IMR-90 (cell line): ENCODE data around the gene CPA5. TPM values are rescaled to one million over a fixed set of nuclear protein-coding genes. Genes with fewer than 3 reads are reported as not detected.

Experiments
- ATAC-seq: fragments of 200-7000 bp; cut with Tn5 transposase; 2 replicates; pipeline ENCODE4 v1.9.1; 2020; ENCODE audit warnings: low read depth, mild to moderate bottlenecking, moderate library complexity
- BruUV-seq: library from RNA; stranded (reverse); fragments of 400-500 nt; replicated peaks from 2 replicates; lab custom pipeline; 2021; lab: Mats Ljungman, UMichigan
- CTCF ChIA-PET: fragments of 300-600 bp; formaldehyde crosslinking; extraction: SDS; loops from one replicate; lab custom pipeline; 2021; ENCODE audit warnings: antibody characterized with exemption; lab: Yijun Ruan, JAX
- POLR2A ChIA-PET: fragments of 300-600 bp; sonication (Branson Sonifier 250); formaldehyde crosslinking; loops from one replicate; lab custom pipeline; 2022; ENCODE audit warnings: antibody characterized with exemption; ENCODE audit not compliant: unreplicated experiment; lab: Charles Lee
- DNase-seq: peaks from one replicate; pipeline ENCODE4 v3.0.0; 2013
- H2AFZ ChIP-seq: replicated peaks from 2 replicates; pipeline ENCODE3; 2013; ENCODE audit warnings: low read length, mild to moderate bottlenecking; ENCODE audit not compliant: poor library complexity
- H2AK5ac ChIP-seq: 2 replicates; pipeline ENCODE4 v1.6.1; 2013; ENCODE audit warnings: low read depth, low read length, inconsistent platforms
- H2AK9ac ChIP-seq: replicated peaks from 2 replicates; pipeline ENCODE3; 2013; ENCODE audit warnings: mild to moderate bottlenecking, low read depth, low read length, moderate library complexity; ENCODE audit not compliant: poor library complexity
- H2BK120ac ChIP-seq: 2 replicates; pipeline ENCODE4 v1.6.1; 2013; ENCODE audit warnings: low read depth, low read length, inconsistent platforms
- H2BK15ac ChIP-seq: 3 replicates; pipeline ENCODE4 v1.6.1; 2013; ENCODE audit warnings: low read depth, low read length, inconsistent platforms
- H2BK20ac ChIP-seq: 2 replicates; pipeline ENCODE4 v1.6.1; 2013; ENCODE audit warnings: low read depth, mild to moderate bottlenecking, inconsistent platforms, low read length, moderate library complexity
- H2BK5ac ChIP-seq: 2 replicates; pipeline ENCODE4 v1.6.1; 2013; ENCODE audit warnings: mild to moderate bottlenecking, low read depth, low read length, inconsistent platforms; ENCODE audit not compliant: poor library complexity, severe bottlenecking
- H3K14ac ChIP-seq: replicated peaks from 2 replicates; pipeline ENCODE4 v1.6.1; 2013; ENCODE audit warnings: low read depth, low read length, inconsistent platforms
- H3K18ac ChIP-seq: 2 replicates; pipeline ENCODE4 v1.6.1; 2013; ENCODE audit warnings: low read depth, low read length, control low read depth
- H3K23ac ChIP-seq: 2 replicates; pipeline ENCODE4 v1.6.1; 2013; ENCODE audit warnings: low read depth, low read length, inconsistent platforms
- H3K27ac ChIP-seq: 2 replicates; pipeline ENCODE4 v1.5.1; 2013; ENCODE audit warnings: mild to moderate bottlenecking, control low read depth, low read length; ENCODE audit not compliant: insufficient read depth
- H3K27me3 ChIP-seq: 2 replicates; pipeline ENCODE4 v1.6.1; 2013; ENCODE audit warnings: low read length; ENCODE audit not compliant: control insufficient read depth, insufficient read depth
- H3K36me3 ChIP-seq: 2 replicates; pipeline ENCODE4 v1.6.1; 2013; ENCODE audit warnings: low read length, mixed read lengths; ENCODE audit not compliant: control insufficient read depth, insufficient read depth
- H3K4ac ChIP-seq: 2 replicates; pipeline ENCODE4 v1.6.1; 2013; ENCODE audit warnings: low read depth, low read length, inconsistent platforms
- H3K4me1 ChIP-seq: 2 replicates; pipeline ENCODE4 v1.6.1; 2013; ENCODE audit warnings: low read length, mixed read lengths; ENCODE audit not compliant: control insufficient read depth, insufficient read depth
- H3K4me2 ChIP-seq: 2 replicates; pipeline ENCODE4 v1.6.1; 2013; ENCODE audit warnings: low read depth, mild to moderate bottlenecking, control low read depth, low read length, moderate library complexity
- H3K4me3 ChIP-seq: 2 replicates; pipeline ENCODE4 v1.5.1; 2013; ENCODE audit warnings: low read depth, mild to moderate bottlenecking, control low read depth, low read length, moderate library complexity; ENCODE audit not compliant: insufficient read depth
- H3K56ac ChIP-seq: 2 replicates; pipeline ENCODE4 v1.6.1; 2013; ENCODE audit warnings: low read length, inconsistent platforms; ENCODE audit not compliant: insufficient read depth; ENCODE audit errors: extremely low read depth
- H3K79me1 ChIP-seq, 2 experiments: 2 replicates each; pipeline ENCODE4 v1.6.1; 2013; ENCODE audit warnings: low read length in 2 of 2, inconsistent platforms in 1 of 2, low read depth in 1 of 2
- H3K9ac ChIP-seq: 2 replicates; pipeline ENCODE4 v1.6.1; 2013; ENCODE audit warnings: low read depth, low read length, control low read depth
- H3K9me1 ChIP-seq: 2 replicates; pipeline ENCODE4 v1.6.1; 2013; ENCODE audit warnings: low read length, inconsistent platforms; ENCODE audit not compliant: insufficient read depth
- H3K9me3 ChIP-seq: 2 replicates; pipeline ENCODE4 v1.6.1; 2013; ENCODE audit warnings: low read length; ENCODE audit not compliant: control insufficient read depth, insufficient read depth
- H4K20me1 ChIP-seq: 2 replicates; pipeline ENCODE4 v1.6.1; 2013; ENCODE audit warnings: low read length, inconsistent platforms; ENCODE audit not compliant: insufficient read depth
- H4K5ac ChIP-seq: 2 replicates; pipeline ENCODE4 v1.6.1; 2013; ENCODE audit warnings: mild to moderate bottlenecking, low read depth, low read length, control low read depth
- H4K8ac ChIP-seq, 2 experiments: 2 replicates each; pipeline ENCODE4 v1.6.1; 2013; ENCODE audit warnings: low read depth in 2 of 2, low read length in 2 of 2, control low read depth in 1 of 2, inconsistent platforms in 1 of 2
- H4K91ac ChIP-seq: 2 replicates; pipeline ENCODE4 v1.6.1; 2013; ENCODE audit warnings: low read depth, low read length, inconsistent platforms; ENCODE audit not compliant: insufficient read depth
- BHLHE40 ChIP-seq: fragments of 150-350 bp; IDR thresholded peaks from 2 replicates; pipeline ENCODE4 v1.6.1; 2016; ENCODE audit warnings: mild to moderate bottlenecking, low read depth, low read length
- CEBPB ChIP-seq: IDR thresholded peaks from 2 replicates; pipeline ENCODE4 v1.6.1; 2012; ENCODE audit warnings: low read depth, low read length, improper control_type of control experiment
- CHD1 ChIP-seq: IDR thresholded peaks from 2 replicates; pipeline ENCODE4 v1.6.1; 2012; ENCODE audit warnings: low read depth, low read length, improper control_type of control experiment
- FOS ChIP-seq: fragments of 150-350 bp; IDR thresholded peaks from 2 replicates; pipeline ENCODE4 v1.6.1; 2016; ENCODE audit warnings: low read depth, low read length
- MAFK ChIP-seq: IDR thresholded peaks from 2 replicates; pipeline ENCODE4 v1.6.1; 2012; ENCODE audit warnings: low read depth, low read length, improper control_type of control experiment
- MAZ ChIP-seq: IDR thresholded peaks from 2 replicates; pipeline ENCODE4 v1.6.1; 2012; ENCODE audit warnings: low read depth, mild to moderate bottlenecking, low read length, improper control_type of control experiment, moderate library complexity, borderline replicate concordance
- MXI1 ChIP-seq: IDR thresholded peaks from 2 replicates; pipeline ENCODE4 v1.6.1; 2012; ENCODE audit warnings: low read depth, mild to moderate bottlenecking, low read length, moderate library complexity, borderline replicate concordance
- NFE2L2 ChIP-seq: fragments of 150-350 bp; IDR thresholded peaks from 2 replicates; pipeline ENCODE4 v1.6.1; 2016; ENCODE audit warnings: low read depth, mild to moderate bottlenecking, low read length
- POLR2A ChIP-seq: IDR thresholded peaks from 2 replicates; pipeline ENCODE4 v1.6.1; 2012; ENCODE audit warnings: mild to moderate bottlenecking, low read depth, low read length
- RAD21 ChIP-seq: IDR thresholded peaks from 2 replicates; pipeline ENCODE4 v1.6.1; 2012; ENCODE audit warnings: low read length, improper control_type of control experiment
- RCOR1 ChIP-seq: IDR thresholded peaks from 2 replicates; pipeline ENCODE4 v1.6.1; 2012; ENCODE audit warnings: mild to moderate bottlenecking, low read length, improper control_type of control experiment; ENCODE audit not compliant: insufficient replicate concordance
- RFX5 ChIP-seq: IDR thresholded peaks from 2 replicates; pipeline ENCODE4 v1.8.0; 2012; ENCODE audit warnings: low read depth, mild to moderate bottlenecking, low read length, moderate library complexity
- SMC3 ChIP-seq: fragments of 150-350 bp; IDR thresholded peaks from 2 replicates; pipeline ENCODE4 v1.6.1; 2016; ENCODE audit warnings: low read depth, mild to moderate bottlenecking, antibody characterized with exemption, low read length, moderate library complexity
- WGBS, 2 experiments: methylation state at CpG; one replicate each; pipeline versions ENCODE4 v1.1.5 to v1.1.7; 2013; ENCODE audit warnings: missing lambda C conversion rate in 2 of 2; ENCODE audit not compliant: insufficient read length in 1 of 2; ENCODE audit errors: extremely low coverage in 2 of 2; 5-methylcytosine and 5-hydroxymethylcytosine counted together
- dilution Hi-C: fragments of 300-500 bp; cut with HindIII; formaldehyde crosslinking; loops from one replicate; pipeline ENCODE4 v1.14.3; 2018; ENCODE audit warnings: low sequenced_read_pairs; ENCODE audit not compliant: unreplicated experiment
- in situ Hi-C: fragments of 300-500 bp; cut with MboI; formaldehyde crosslinking; loops from 3 replicates; pipeline ENCODE4 v1.14.3; 2019; ENCODE audit warnings: low sequenced_read_pairs, inconsistent platforms, mixed read lengths
- intact Hi-C: fragments of 100-400 bp; cut with micrococcal nuclease; formaldehyde crosslinking; loops from 2 replicates; pipeline ENCODE4 v1.10.0; 2022
- polyA plus RNA-seq, 3 experiments: library from polyadenylated mRNA; depleted of rRNA; stranded (reverse); fragments of >200 nt; gene quantifications; 2 replicates each; pipeline ENCODE4 v1.2.3, GENCODE V29; 2012; ENCODE audit warnings: low replicate concordance in 1 of 3
- total RNA-seq: library from RNA; depleted of rRNA; stranded (reverse); fragments of >200 nt; gene quantifications from 2 replicates; pipeline ENCODE4 v1.2.3, GENCODE V29; 2012
- TF ChIP-seq, protein P1 (sequence below): fragments of 150-350 bp; IDR thresholded peaks from 2 replicates; pipeline ENCODE4 v1.6.1; 2016; ENCODE audit warnings: low read depth, mild to moderate bottlenecking, low read length, moderate library complexity, borderline replicate concordance
- TF ChIP-seq, protein P2 (sequence below): fragments of 150-350 bp; IDR thresholded peaks from 2 replicates; pipeline ENCODE4 v1.6.1; 2017; ENCODE audit warnings: mild to moderate bottlenecking, antibody characterized with exemption, low read length, low read depth

Gene CPA5
- total and polyA plus RNA-seq, 2 of the 4 experiments (the other 2 are of a cell fraction): under 0.01 to 0.86 TPM

DNA sequence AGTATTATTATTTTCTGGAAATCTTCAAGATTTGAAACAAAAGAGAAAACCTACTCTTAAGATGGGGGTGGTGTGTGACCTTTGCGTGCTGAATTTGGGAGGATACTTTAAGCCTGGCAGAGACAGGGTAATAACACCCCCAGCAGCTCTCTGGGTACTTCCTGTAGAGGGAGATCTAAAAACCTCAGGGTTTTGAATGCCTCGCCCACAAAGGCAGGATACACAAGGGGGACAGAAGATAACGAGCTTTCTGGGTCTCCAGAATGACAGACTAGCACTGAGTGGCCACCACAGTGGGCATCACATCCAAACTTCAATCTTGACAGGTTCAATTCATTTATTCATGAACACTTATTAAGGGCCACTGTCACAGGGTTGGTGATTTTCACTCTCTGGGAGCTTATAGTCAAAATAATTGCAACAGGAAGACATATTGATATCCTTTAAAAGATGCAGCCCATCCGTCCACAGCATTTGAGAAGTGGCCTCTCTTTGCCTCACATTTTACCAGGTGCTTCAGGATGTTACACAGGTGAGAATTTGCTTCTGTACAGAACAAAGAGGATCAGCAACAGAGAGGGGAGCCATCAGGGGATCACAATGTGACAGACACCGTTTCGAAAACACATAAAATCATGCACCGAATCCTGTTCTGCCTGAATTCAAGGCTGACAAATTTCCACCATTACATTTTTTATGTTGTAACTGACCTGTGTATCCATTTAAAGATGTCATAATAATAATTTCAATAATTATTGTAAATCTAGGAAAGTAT lies 50.0 kb downstream of the CPA5 start:
- Histone ChIP-seq H3K27me3 (no peaks in the 10 kb centered on the region), H3K4me1 (peaks cover 8% of the 10 kb centered on the region), H4K91ac (no peak overlapping the region), H2BK20ac (no peak overlapping the region), H2AK5ac (no peak overlapping the region; the same call in 1 of the 2 replicates), H3K9me1 (peaks cover 3% of the 10 kb centered on the region; the same call in 1 of the 2 replicates), H3K79me1 (no peaks in the 10 kb centered on the region), H3K27ac (no peak overlapping the region), H4K8ac (no peak overlapping the region), H2BK5ac (no peak overlapping the region), H3K9ac (no peak overlapping the region), H3K4me3 (no peak overlapping the region), H3K9me3 (no peaks in the 10 kb centered on the region), H2AK9ac (no peak overlapping the region), H3K4ac (no peak overlapping the region), H4K20me1 (no peaks in the 10 kb centered on the region), H2AFZ (no peak overlapping the region), H3K56ac (no peak overlapping the region), H3K18ac (no peak overlapping the region), H3K14ac (no peak overlapping the region), H3K4me2 (no peak overlapping the region), H4K5ac (no peak overlapping the region), H3K36me3 (peaks cover 4% of the 10 kb centered on the region; the same call in 1 of the 2 replicates), H3K23ac (no peak overlapping the region), H2BK120ac (0 out of 2 replicates have a peak overlapping the region, but pooled peaks have one; percentile 32), H2BK15ac (no peak overlapping the region)
- CTCF ChIA-PET: no interaction called here
- ATAC-seq (no peak), DNase-seq (no peak)
- intact Hi-C loops: loop anchor here (10.0 kb wide), 1 partner anchor 320 kb away; the partner anchor contains the start of gene KLHDC10
- no CpG with 5 or more reads among the region's 7 CpGs for WGBS, 2 experiments
- TF ChIP-seq RAD21: no peak
- no peak for TF ChIP-seq RFX5
- no peak for TF ChIP-seq RCOR1
- TF ChIP-seq MAFK: no peak
- TF ChIP-seq, protein P1, sequence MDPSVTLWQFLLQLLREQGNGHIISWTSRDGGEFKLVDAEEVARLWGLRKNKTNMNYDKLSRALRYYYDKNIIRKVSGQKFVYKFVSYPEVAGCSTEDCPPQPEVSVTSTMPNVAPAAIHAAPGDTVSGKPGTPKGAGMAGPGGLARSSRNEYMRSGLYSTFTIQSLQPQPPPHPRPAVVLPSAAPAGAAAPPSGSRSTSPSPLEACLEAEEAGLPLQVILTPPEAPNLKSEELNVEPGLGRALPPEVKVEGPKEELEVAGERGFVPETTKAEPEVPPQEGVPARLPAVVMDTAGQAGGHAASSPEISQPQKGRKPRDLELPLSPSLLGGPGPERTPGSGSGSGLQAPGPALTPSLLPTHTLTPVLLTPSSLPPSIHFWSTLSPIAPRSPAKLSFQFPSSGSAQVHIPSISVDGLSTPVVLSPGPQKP: no peak
- no peak for TF ChIP-seq CHD1
- no peak for TF ChIP-seq MAZ
- no peak for TF ChIP-seq NFE2L2
- TF ChIP-seq CEBPB: no peak
- no peak for TF ChIP-seq SMC3
- TF ChIP-seq, protein P2, sequence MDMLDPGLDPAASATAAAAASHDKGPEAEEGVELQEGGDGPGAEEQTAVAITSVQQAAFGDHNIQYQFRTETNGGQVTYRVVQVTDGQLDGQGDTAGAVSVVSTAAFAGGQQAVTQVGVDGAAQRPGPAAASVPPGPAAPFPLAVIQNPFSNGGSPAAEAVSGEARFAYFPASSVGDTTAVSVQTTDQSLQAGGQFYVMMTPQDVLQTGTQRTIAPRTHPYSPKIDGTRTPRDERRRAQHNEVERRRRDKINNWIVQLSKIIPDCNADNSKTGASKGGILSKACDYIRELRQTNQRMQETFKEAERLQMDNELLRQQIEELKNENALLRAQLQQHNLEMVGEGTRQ: no peak
- TF ChIP-seq POLR2A: no peak
- TF ChIP-seq MXI1: no peak
- TF ChIP-seq FOS: no peak
- no peak for TF ChIP-seq BHLHE40
- POLR2A ChIA-PET: no interaction called here
- no TSS peak for BruUV-seq
- in situ Hi-C loops: no loop called here
- dilution Hi-C loops: no loop called here
